ENCODE data around the gene BCDIN3D. TPM values are rescaled to one million over a fixed set of nuclear protein-coding genes. Genes with fewer than 3 reads are reported as not detected.

Gene BCDIN3D
- total and polyA plus RNA-seq, 2 experiments from 2014 or later, result 3.7 to 4.2 TPM

DNA sequence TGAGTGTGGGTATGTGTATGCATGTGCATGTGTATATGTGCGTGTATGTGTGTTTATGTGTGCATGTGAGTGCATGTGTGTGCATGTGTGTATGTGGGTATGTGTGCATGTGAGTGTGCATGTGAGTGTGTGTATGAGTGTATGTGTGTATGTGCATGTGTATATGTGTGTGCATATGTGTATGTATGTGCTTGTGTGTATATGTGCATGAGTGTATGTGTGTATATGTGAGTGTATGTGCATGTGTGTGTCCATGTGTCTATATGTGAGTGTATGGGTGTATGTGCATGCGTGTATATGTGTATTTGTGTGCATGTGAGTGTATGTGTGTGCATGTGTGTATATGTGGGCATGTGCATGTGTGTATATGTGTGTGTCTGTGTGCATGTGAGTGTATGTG, 35.1 kb upstream of the BCDIN3D start:
- Histone ChIP-seq H3F3A (ENCODE audit: insufficient read depth) (peaks cover 31% of the 10 kb centered on the region), H3K9ac (no peak overlapping the region), H3K4me3 (no peak overlapping the region), H3K27me3 (replicated peaks; ENCODE audit: insufficient read depth) (no peaks in the 10 kb centered on the region), H3K9me3 (ENCODE audit: low read depth) (no peaks in the 10 kb centered on the region), H2AFZ (no peak overlapping the region), H4K20me1 (ENCODE audit: insufficient read depth) (no peaks in the 10 kb centered on the region), H3K27ac (no peak overlapping the region), H3K4me1 (ENCODE audit: insufficient read depth) (no peaks in the 10 kb centered on the region), H3K9me2 (ENCODE audit: insufficient read depth) (no peaks in the 10 kb centered on the region), H3K36me3 (ENCODE audit: low read depth) (no peaks in the 10 kb centered on the region), H3K4me2 (ENCODE audit: unreplicated experiment) (no peak overlapping the region), H3K79me2 (ENCODE audit: insufficient read depth) (no peaks in the 10 kb centered on the region)
- in situ Hi-C loops (cut with MboI), result no loop called here
- WGBS, 2 experiments (ENCODE audit: low coverage in 1 of 2, low lambda C conversion rate in 2 of 2, missing lambda C conversion rate in 2 of 2), result 64 to 65% methylated on average over 2 of the region's 2 CpGs
- DNase-seq, result no peak
- no peak for TF ChIP-seq EZH2phosphoT487 (IDR thresholded peaks at IDR 0.05; ENCODE audit: insufficient read depth, low read depth)
- TF ChIP-seq EZH2 (IDR thresholded peaks at IDR 0.05; ENCODE audit: insufficient read depth, poor library complexity, severe bottlenecking), result no peak

GRCh38 chr12:49877066-49877465, 34.2 kb upstream of the BCDIN3D start:
- Histone ChIP-seq H4K20me1 (ENCODE audit: insufficient read depth) (no peaks in the 10 kb centered on the region), H3K27me3 (replicated peaks; ENCODE audit: insufficient read depth) (no peaks in the 10 kb centered on the region), H3K4me2 (ENCODE audit: unreplicated experiment) (no peak overlapping the region), H3K79me2 (ENCODE audit: insufficient read depth) (no peaks in the 10 kb centered on the region), H3K9ac (no peak overlapping the region), H3K9me3 (ENCODE audit: low read depth) (no peaks in the 10 kb centered on the region), H3K27ac (no peak overlapping the region), H3K9me2 (ENCODE audit: insufficient read depth) (no peaks in the 10 kb centered on the region), H3F3A (ENCODE audit: insufficient read depth) (peaks cover 31% of the 10 kb centered on the region), H2AFZ (no peak overlapping the region), H3K4me3 (no peak overlapping the region), H3K4me1 (ENCODE audit: insufficient read depth) (no peaks in the 10 kb centered on the region), H3K36me3 (ENCODE audit: low read depth) (no peaks in the 10 kb centered on the region)
- TF ChIP-seq EZH2 (IDR thresholded peaks at IDR 0.05; ENCODE audit: insufficient read depth, poor library complexity, severe bottlenecking) (no peak), EZH2phosphoT487 (IDR thresholded peaks at IDR 0.05; ENCODE audit: insufficient read depth, low read depth) (no peak)
- DNase-seq, result no peak
- in situ Hi-C loops (cut with MboI), result no loop called here
- 47 to 52% methylated on average over 4 to 5 of the region's 5 CpGs for WGBS, 2 experiments (ENCODE audit: low coverage in 1 of 2, low lambda C conversion rate in 2 of 2, missing lambda C conversion rate in 2 of 2)

DNA sequence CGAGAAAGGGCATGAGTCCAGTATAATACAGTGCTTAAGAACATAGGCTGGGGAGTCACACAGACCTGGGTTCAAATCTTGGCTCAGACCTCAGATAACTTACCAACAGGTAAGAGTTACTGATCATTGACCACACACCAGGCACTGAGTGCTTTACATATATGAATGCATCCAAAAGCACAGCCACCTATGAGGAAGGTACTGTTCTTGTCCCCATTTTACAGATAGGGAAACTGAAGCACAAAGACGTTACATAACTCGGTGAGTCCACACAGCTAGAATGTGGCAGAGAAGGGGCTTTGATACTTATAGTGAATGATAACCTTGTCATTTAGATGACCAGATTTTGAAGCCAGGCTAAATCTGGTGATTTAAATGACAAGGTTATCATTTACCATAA, 33.2 kb upstream of the BCDIN3D start:
- no peaks in the 10 kb centered on the region for H3K4me1 ChIP-seq (ENCODE audit: insufficient read depth)
- no peak overlapping the region for H3K4me2 ChIP-seq (ENCODE audit: unreplicated experiment)
- no peak overlapping the region for H3K27ac ChIP-seq
- no peak for DNase-seq
- H4K20me1 ChIP-seq (ENCODE audit: insufficient read depth), result no peaks in the 10 kb centered on the region
- in situ Hi-C loops (cut with MboI), result no loop called here
- H3K9ac ChIP-seq, result no peak overlapping the region
- no peak overlapping the region for H3K4me3 ChIP-seq
- no peaks in the 10 kb centered on the region for H3K9me3 ChIP-seq (ENCODE audit: low read depth)
- no peaks in the 10 kb centered on the region for H3K36me3 ChIP-seq (ENCODE audit: low read depth)
- no peaks in the 10 kb centered on the region for H3K9me2 ChIP-seq (ENCODE audit: insufficient read depth)
- H2AFZ ChIP-seq, result no peak overlapping the region
- no peak for TF ChIP-seq EZH2 (IDR thresholded peaks at IDR 0.05; ENCODE audit: insufficient read depth, poor library complexity, severe bottlenecking)
- no peaks in the 10 kb centered on the region for H3K79me2 ChIP-seq (ENCODE audit: insufficient read depth)
- H3F3A ChIP-seq (ENCODE audit: insufficient read depth), result peaks cover 31% of the 10 kb centered on the region
- H3K27me3 ChIP-seq (replicated peaks; ENCODE audit: insufficient read depth), result no peaks in the 10 kb centered on the region
- 71 to 75% methylated on average over 3 of the region's 3 CpGs for WGBS, 2 experiments (ENCODE audit: low coverage in 1 of 2, low lambda C conversion rate in 2 of 2, missing lambda C conversion rate in 2 of 2)

DNA sequence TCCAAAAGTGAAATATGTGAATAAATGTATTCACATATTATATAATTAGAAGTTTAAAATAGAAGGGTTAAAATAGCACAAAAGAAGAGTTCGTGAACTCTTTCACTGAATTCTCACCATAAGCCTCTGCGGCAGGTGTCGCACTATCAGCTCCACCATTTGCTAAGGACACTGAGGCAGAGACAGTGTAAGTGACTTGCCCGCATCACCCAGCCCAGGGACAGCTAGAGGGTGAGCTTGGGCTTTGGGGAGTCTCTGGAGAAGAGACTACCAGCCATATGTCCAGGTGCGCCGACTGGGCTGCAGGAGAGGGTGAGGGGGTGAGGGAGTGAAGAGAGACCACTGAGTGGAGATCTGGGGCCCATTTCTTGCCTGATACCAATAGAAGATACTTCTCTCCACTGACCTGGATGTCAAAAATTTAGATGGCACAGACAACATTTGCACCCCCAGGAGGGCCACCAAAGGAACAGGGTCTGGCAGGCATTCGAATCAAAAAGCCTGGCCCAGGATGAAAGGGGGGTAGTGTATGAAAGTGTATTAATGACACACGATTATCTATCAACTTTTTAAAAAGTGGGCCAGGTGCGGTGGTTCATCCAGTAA, 32.3 kb upstream of the BCDIN3D start:
- no peak overlapping the region for H3K4me3 ChIP-seq
- H3K4me1 ChIP-seq (ENCODE audit: insufficient read depth), result no peaks in the 10 kb centered on the region
- no peak for TF ChIP-seq EZH2phosphoT487 (IDR thresholded peaks at IDR 0.05; ENCODE audit: insufficient read depth, low read depth)
- no peak for TF ChIP-seq EZH2 (IDR thresholded peaks at IDR 0.05; ENCODE audit: insufficient read depth, poor library complexity, severe bottlenecking)
- in situ Hi-C loops (cut with MboI), result no loop called here
- no peaks in the 10 kb centered on the region for H3K79me2 ChIP-seq (ENCODE audit: insufficient read depth)
- no peak overlapping the region for H3K27ac ChIP-seq
- H3K36me3 ChIP-seq (ENCODE audit: low read depth), result no peaks in the 10 kb centered on the region
- H3K4me2 ChIP-seq (ENCODE audit: unreplicated experiment), result no peak overlapping the region
- H3K9ac ChIP-seq, result no peak overlapping the region
- no peaks in the 10 kb centered on the region for H3K27me3 ChIP-seq (replicated peaks; ENCODE audit: insufficient read depth)
- H3K9me2 ChIP-seq (ENCODE audit: insufficient read depth), result no peaks in the 10 kb centered on the region
- WGBS, 2 experiments (ENCODE audit: low coverage in 1 of 2, low lambda C conversion rate in 2 of 2, missing lambda C conversion rate in 2 of 2), result 86 to 88% methylated on average over 9 of the region's 9 CpGs
- no peak for DNase-seq
- H2AFZ ChIP-seq, result no peak overlapping the region
- peaks cover 24% of the 10 kb centered on the region for H3F3A ChIP-seq (ENCODE audit: insufficient read depth)
- H3K9me3 ChIP-seq (ENCODE audit: low read depth), result no peaks in the 10 kb centered on the region
- no peaks in the 10 kb centered on the region for H4K20me1 ChIP-seq (ENCODE audit: insufficient read depth)

All from GM23248 (cell line).